B cell (primary cell): Measurements from ENCODE around the gene COBL. TPM values are rescaled to one million over a fixed set of nuclear protein-coding genes. Genes with fewer than 3 reads are reported as not detected.

ENCODE experiments used
- ATAC-seq: fragments of 200-7000 bp; cut with Tn5 transposase; one replicate; pipeline ENCODE4 v1.10.0; 2021; ENCODE audit warnings: low read depth, mild to moderate bottlenecking, moderate number of reproducible peaks, moderate library complexity
- CTCF ChIA-PET: fragments of 350-600 bp; sonication (Branson Sonifier 250); formaldehyde crosslinking; loops from one replicate; lab custom pipeline; 2021; ENCODE audit warnings: antibody characterized with exemption, inconsistent platforms; lab: Charles Lee
- POLR2A ChIA-PET: fragments of 350-600 bp; sonication (Branson Sonifier 250); formaldehyde crosslinking; loops from one replicate; lab custom pipeline; 2021; ENCODE audit warnings: antibody characterized with exemption; lab: Charles Lee
- DNase-seq: peaks from one replicate; pipeline ENCODE4 v3.0.0; 2013
- H2AFZ ChIP-seq: 2 replicates; pipeline ENCODE4 v1.6.1; 2012; ENCODE audit warnings: mild to moderate bottlenecking, low read depth, low read length; ENCODE audit not compliant: insufficient read depth, poor library complexity, severe bottlenecking
- H3K27ac ChIP-seq, 2 donors: 1 replicate in 1 of 2; 2 replicates in 1 of 2; pipeline ENCODE4 v1.5.1; 2012 to 2013; ENCODE audit warnings: low read length in 2 of 2, mild to moderate bottlenecking in 2 of 2, moderate library complexity in 1 of 2
- H3K27me3 ChIP-seq, 4 experiments: fragments of 200-600 bp in 1 of 4; sonication (generic) in 1 of 4; replicated peaks in 1 of 4; 1 replicate in 2 of 4; 2 replicates in 2 of 4; pipeline versions ENCODE4 v1.6.1 to v1.7.0; 2013 to 2016; ENCODE audit warnings: low read length in 3 of 4, mild to moderate bottlenecking in 2 of 4, mixed read lengths in 1 of 4, moderate library complexity in 1 of 4; ENCODE audit not compliant: insufficient read depth in 4 of 4, control insufficient read depth in 3 of 4; ENCODE audit errors: control extremely low read depth in 1 of 4
- H3K36me3 ChIP-seq, 2 experiments: replicated peaks in 1 of 2; 1 replicate in 1 of 2; 2 replicates in 1 of 2; pipeline versions ENCODE4 v1.6.1 to v1.7.1; 2013; ENCODE audit warnings: low read length in 1 of 2; ENCODE audit not compliant: insufficient read depth in 2 of 2, control insufficient read depth in 1 of 2; ENCODE audit errors: control extremely low read depth in 1 of 2, extremely low read depth in 1 of 2
- H3K4me1 ChIP-seq, 2 donors: fragments of 200-600 bp in 1 of 2; sonication (generic) in 1 of 2; 1 replicate in 1 of 2; 2 replicates in 1 of 2; pipeline versions ENCODE4 v1.5.1 to v1.6.1; 2013 to 2017; ENCODE audit warnings: low read length in 2 of 2; ENCODE audit not compliant: control insufficient read depth in 2 of 2, insufficient read depth in 2 of 2
- H3K4me2 ChIP-seq: replicated peaks from 2 replicates; pipeline ENCODE3; 2012; ENCODE audit warnings: mild to moderate bottlenecking, low read depth, low read length; ENCODE audit not compliant: poor library complexity, severe bottlenecking
- H3K4me3 ChIP-seq, 5 experiments: fragments of 200-600 bp in 1 of 5; sonication (generic) in 1 of 5; 1 replicate in 3 of 5; 2 replicates in 2 of 5; pipeline versions ENCODE4 v1.5.1 to v1.7.0; 2011 to 2016; ENCODE audit warnings: low read length in 4 of 5, mild to moderate bottlenecking in 4 of 5, low read depth in 2 of 5, control low read depth in 1 of 5, moderate library complexity in 1 of 5; ENCODE audit not compliant: insufficient read depth in 1 of 5; ENCODE audit errors: control extremely low read depth in 1 of 5, extremely low read depth in 1 of 5
- H3K79me2 ChIP-seq: fragments of 200-600 bp; sonication (generic); one replicate; pipeline ENCODE4 v1.6.0; 2016; ENCODE audit warnings: low read length; ENCODE audit not compliant: control insufficient read depth, insufficient read depth
- H3K9ac ChIP-seq: fragments of 200-600 bp; sonication (generic); 2 replicates; pipeline ENCODE4 v1.6.1; 2017; ENCODE audit warnings: mild to moderate bottlenecking, low read length, moderate library complexity
- H3K9me3 ChIP-seq, 3 donors: one replicate each; pipeline versions ENCODE4 v1.6.1 to v1.7.1; 2013; ENCODE audit warnings: low read length in 2 of 3; ENCODE audit not compliant: control insufficient read depth in 2 of 3, insufficient read depth in 1 of 3; ENCODE audit errors: control extremely low read depth in 1 of 3
- H4K20me1 ChIP-seq: 2 replicates; pipeline ENCODE4 v1.6.0; 2012; ENCODE audit warnings: mild to moderate bottlenecking, low read length; ENCODE audit not compliant: insufficient read depth, control insufficient read depth, poor library complexity, severe bottlenecking
- H3K27ac Mint-ChIP-seq: one replicate; pipeline ENCODE4 v1.8.0; 2021; ENCODE audit warnings: mixed read lengths
- H3K27me3 Mint-ChIP-seq: one replicate; pipeline ENCODE4 v1.8.0; 2021; ENCODE audit warnings: mixed read lengths
- H3K4me1 Mint-ChIP-seq: one replicate; pipeline ENCODE4 v1.8.0; 2021; ENCODE audit warnings: mixed read lengths
- H3K4me3 Mint-ChIP-seq: one replicate; pipeline ENCODE4 v1.8.0; 2021; ENCODE audit warnings: mixed read lengths
- H3K9me3 Mint-ChIP-seq: one replicate; pipeline ENCODE4 v1.8.0; 2022; ENCODE audit warnings: mixed read lengths; ENCODE audit not compliant: insufficient read depth
- EZH2 ChIP-seq: IDR thresholded peaks from 2 replicates; pipeline ENCODE4 v1.6.1; 2012; ENCODE audit warnings: borderline replicate concordance, low read depth, mild to moderate bottlenecking, moderate library complexity, low read length; ENCODE audit not compliant: insufficient read depth, poor library complexity, severe bottlenecking
- WGBS: methylation state at CpG from one replicate; pipeline ENCODE4 v1.1.5; 2013; ENCODE audit warnings: missing lambda C conversion rate; ENCODE audit not compliant: insufficient coverage; 5-methylcytosine and 5-hydroxymethylcytosine counted together
- intact Hi-C: fragments of 100-400 bp; cut with micrococcal nuclease; formaldehyde crosslinking; loops from one replicate; pipeline ENCODE4 v1.10.0; 2022
- polyA plus RNA-seq: library from polyadenylated mRNA; depleted of rRNA; stranded (reverse); fragments of >200 nt; gene quantifications from 2 replicates; pipeline ENCODE4 v1.2.3, GENCODE V29; 2012
- total RNA-seq, 2 donors: library from RNA; stranded (reverse); fragments of 120-200 nt in 1 of 2; gene quantifications; 1 replicate in 1 of 2; 2 replicates in 1 of 2; pipeline versions ENCODE4 v1.2.3 to v1.2.4, GENCODE V29; 2013 to 2022
- TF ChIP-seq, protein P1 (sequence below): fragments of 200-600 bp; IDR thresholded peaks from one replicate; pipeline ENCODE4 v1.8.0; 2022; ENCODE audit warnings: antibody characterized with exemption, mild to moderate bottlenecking

COBL gene
- total and polyA plus RNA-seq, 2 donors (not counting 1 experiment from before 2014, with no cell fraction given) = not detected

DNA sequence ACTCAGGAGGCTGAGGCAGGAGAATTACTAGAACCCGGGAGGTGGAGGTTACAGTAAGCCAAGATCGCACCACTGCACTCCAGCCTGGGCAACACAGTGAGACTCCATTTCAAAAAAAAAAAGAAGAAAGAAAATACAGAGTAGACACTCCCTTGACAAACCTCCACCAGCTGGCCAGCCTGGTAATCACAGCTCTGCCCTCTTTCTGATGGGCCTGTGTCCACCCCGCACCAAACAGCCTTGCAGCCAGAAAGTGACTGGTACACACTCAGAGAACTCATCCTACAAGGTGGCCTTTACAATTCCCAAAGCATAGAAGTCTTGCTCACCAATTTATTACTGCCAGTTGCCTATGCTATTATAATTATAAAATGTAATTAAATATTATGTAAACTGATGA lies 66.6 kb downstream of the COBL start:
- Histone ChIP-seq H3K27ac (no peak overlapping the region), H3K4me1 (no peaks in the 10 kb centered on the region), H3K4me2 (no peak overlapping the region), H3K36me3 (no peaks in the 10 kb centered on the region), H3K9me3 (no peaks in the 10 kb centered on the region), H3K4me3 (no peak overlapping the region), H2AFZ (no peak overlapping the region), H4K20me1 (no peaks in the 10 kb centered on the region), H3K79me2 (no peaks in the 10 kb centered on the region), H3K27me3 (no peaks in the 10 kb centered on the region), H3K9ac (no peak overlapping the region)
- ATAC-seq (no peak), DNase-seq (no peak)
- Mint-ChIP-seq H3K4me3 (no peak overlapping the region), H3K27me3 (no peaks in the 10 kb centered on the region), H3K4me1 (no peaks in the 10 kb centered on the region), H3K9me3 (no peaks in the 10 kb centered on the region), H3K27ac (no peak overlapping the region)
- POLR2A ChIA-PET = no interaction called here
- intact Hi-C loops = no loop called here
- TF ChIP-seq EZH2 = no peak
- TF ChIP-seq, protein P1, sequence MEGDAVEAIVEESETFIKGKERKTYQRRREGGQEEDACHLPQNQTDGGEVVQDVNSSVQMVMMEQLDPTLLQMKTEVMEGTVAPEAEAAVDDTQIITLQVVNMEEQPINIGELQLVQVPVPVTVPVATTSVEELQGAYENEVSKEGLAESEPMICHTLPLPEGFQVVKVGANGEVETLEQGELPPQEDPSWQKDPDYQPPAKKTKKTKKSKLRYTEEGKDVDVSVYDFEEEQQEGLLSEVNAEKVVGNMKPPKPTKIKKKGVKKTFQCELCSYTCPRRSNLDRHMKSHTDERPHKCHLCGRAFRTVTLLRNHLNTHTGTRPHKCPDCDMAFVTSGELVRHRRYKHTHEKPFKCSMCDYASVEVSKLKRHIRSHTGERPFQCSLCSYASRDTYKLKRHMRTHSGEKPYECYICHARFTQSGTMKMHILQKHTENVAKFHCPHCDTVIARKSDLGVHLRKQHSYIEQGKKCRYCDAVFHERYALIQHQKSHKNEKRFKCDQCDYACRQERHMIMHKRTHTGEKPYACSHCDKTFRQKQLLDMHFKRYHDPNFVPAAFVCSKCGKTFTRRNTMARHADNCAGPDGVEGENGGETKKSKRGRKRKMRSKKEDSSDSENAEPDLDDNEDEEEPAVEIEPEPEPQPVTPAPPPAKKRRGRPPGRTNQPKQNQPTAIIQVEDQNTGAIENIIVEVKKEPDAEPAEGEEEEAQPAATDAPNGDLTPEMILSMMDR = no peak
- CTCF ChIA-PET = no interaction called here
- WGBS = 90% methylated on average over 2 of the region's 3 CpGs

DNA sequence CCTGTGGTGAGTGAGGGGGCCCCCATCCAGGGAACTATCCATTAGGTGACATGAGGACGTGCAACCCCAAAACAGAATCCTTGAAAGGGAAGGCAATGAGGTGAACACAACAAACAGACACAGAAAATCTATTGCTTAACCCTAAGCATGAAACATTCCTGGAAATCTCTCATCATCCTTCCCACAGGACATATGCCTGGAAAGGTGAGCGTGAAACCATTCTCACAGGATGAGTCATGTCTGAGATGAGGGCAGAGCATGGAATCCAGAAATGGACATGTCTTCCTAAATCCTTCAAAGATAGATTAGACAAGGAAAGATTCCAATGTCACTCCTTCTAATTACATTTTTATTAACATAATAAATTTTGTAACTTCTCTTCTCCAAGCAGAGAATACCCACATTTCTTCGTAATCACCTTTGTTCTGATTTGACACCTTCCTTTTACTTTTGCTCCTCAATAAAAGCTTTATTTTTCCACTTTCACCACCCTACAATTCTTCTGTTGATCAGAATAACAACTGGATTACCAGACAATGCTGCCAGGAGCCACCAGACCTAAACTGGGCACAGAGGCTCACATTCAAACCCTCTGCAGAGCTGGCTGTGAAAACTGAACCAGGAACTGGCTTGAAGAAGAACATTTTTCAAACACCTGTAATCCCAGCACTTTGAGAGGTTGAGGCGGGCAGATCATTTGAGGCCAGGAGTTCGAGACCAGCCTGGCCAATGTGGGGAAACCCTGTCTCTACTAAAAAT lies 67.2 kb downstream of the COBL start:
- CTCF ChIA-PET = no interaction called here
- H3K4me1 ChIP-seq = no peaks in the 10 kb centered on the region
- H3K27me3 ChIP-seq = no peaks in the 10 kb centered on the region
- no peaks in the 10 kb centered on the region for H3K36me3 ChIP-seq
- ATAC-seq (no peak), DNase-seq (no peak)
- POLR2A ChIA-PET = no interaction called here
- Mint-ChIP-seq H3K27me3 (no peaks in the 10 kb centered on the region), H3K4me3 (no peak overlapping the region), H3K27ac (no peak overlapping the region), H3K9me3 (no peaks in the 10 kb centered on the region), H3K4me1 (no peaks in the 10 kb centered on the region)
- intact Hi-C loops = no loop called here
- no peak for TF ChIP-seq EZH2
- TF ChIP-seq, protein P1 = no peak
- no peak overlapping the region for H3K27ac ChIP-seq
- 88% methylated on average over 3 of the region's 5 CpGs for WGBS
- no peaks in the 10 kb centered on the region for H3K9me3 ChIP-seq
- no peak overlapping the region for H3K4me3 ChIP-seq
- no peak overlapping the region for H3K4me2 ChIP-seq
- H3K79me2 ChIP-seq = no peaks in the 10 kb centered on the region
- H4K20me1 ChIP-seq = no peaks in the 10 kb centered on the region
- no peak overlapping the region for H3K9ac ChIP-seq
- no peak overlapping the region for H2AFZ ChIP-seq
